Endometrial microvascular endothelial cells (primary cell): ENCODE measurements around the gene KIF3B. TPM values are rescaled to one million over a fixed set of nuclear protein-coding genes. Genes with fewer than 3 reads are reported as not detected.

Experiments used
- in situ Hi-C: cut with HindIII; loops from 2 replicates; pipeline ENCODE4 v1.10.0; 2017; ENCODE audit warnings: low sequenced_read_pairs, low pct_unique_long_range_greater_than_20kb; ENCODE audit errors: inconsistent ontology term
- total RNA-seq: library from RNA; depleted of rRNA; stranded (reverse); fragments of >200 nt; gene quantifications from one replicate; pipeline ENCODE4 v1.2.3, GENCODE V29; 2015; ENCODE audit errors: inconsistent ontology term

Gene KIF3B
- total RNA-seq = 16.2 TPM

- in situ Hi-C loops = no loop called here
These were observed at the start of gene KIF3B for GRCh38 chr20:32277361-32278198. Gene KIF3B, plus strand, starts transcription at chr20:32277651. Its CDS starts 32,127 bp downstream, at chr20:32309778.

DNA sequence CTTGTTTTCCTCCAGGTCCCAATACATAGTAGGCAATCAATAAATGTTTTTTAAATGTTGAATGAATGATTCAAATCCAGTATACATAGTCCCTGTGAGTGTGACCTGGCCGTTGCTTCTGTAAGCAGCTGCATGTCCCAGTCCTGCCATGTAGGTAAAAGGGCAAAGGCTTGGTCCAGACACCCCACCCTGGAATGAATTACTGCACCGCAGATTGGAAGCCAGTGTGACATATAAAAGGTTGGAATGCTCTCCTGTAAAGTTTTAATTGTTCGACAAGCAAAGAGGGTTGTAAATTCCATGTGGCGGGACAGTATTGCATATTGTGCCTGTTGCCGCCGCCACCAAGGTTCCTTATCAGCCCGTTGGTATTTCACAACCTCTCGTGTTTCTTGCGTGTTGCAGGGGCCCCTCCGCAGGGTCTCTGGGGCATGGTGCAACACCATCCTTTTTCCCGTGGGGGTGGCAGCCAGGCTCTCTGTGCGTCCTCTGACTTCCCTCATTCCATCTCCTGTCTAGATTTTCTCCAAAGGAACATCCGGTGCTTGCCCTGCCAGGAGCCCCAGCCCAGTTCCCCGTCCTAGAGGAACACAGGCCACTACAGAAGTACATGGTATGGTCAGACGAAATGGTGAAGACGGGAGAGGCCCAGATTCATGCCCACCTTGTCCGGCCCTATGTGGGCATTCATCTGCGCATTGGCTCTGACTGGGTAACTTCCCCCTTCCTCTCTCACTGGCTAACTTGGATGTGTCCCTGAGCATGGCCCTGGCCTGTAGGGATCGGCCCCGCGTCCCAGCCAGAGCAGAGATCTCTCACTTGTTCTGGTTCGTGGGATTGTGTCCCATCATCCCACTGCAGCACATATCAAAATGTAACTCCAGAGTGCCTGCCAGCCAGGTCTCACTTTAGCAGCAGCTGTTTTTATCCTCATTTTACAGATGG lies 49.4 kb upstream of the KIF3B start:
- in situ Hi-C loops = no loop called here

- in situ Hi-C loops = no loop called here
These were observed 48.2 kb upstream of the KIF3B start for GRCh38 chr20:32229251-32229747.

GRCh38 chr20:32230707-32231106 lies 46.7 kb upstream of the KIF3B start:
- in situ Hi-C loops = no loop called here

GRCh38 chr20:32231245-32231644 lies 46.2 kb upstream of the KIF3B start:
- in situ Hi-C loops = no loop called here

DNA sequence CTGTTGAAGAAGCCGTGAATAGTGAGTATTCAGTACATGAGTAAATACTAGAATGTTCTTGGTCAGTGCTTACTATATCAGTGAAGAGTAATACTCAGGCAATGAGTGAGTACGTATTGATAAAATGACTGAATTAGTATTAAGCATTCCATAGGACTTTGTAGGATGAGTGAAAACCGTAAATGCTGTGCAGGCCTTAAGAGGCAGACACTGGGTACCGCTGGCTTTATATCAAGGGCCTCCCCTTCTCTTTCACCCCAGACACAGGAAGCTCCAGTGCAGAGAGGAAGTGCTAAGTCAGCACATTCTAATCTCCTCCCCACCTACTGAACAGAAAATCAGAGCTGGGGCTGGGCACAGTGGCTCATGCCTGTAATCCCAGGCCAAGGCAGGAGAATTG lies 45.6 kb upstream of the KIF3B start:
- in situ Hi-C loops = no loop called here

GRCh38 chr20:32232326-32232886 lies 45.0 kb upstream of the KIF3B start:
- in situ Hi-C loops = no loop called here

GRCh38 chr20:32233286-32233685 lies 44.2 kb upstream of the KIF3B start:
- in situ Hi-C loops = no loop called here

GRCh38 chr20:32234135-32234808 lies 43.2 kb upstream of the KIF3B start:
- in situ Hi-C loops = no loop called here

DNA sequence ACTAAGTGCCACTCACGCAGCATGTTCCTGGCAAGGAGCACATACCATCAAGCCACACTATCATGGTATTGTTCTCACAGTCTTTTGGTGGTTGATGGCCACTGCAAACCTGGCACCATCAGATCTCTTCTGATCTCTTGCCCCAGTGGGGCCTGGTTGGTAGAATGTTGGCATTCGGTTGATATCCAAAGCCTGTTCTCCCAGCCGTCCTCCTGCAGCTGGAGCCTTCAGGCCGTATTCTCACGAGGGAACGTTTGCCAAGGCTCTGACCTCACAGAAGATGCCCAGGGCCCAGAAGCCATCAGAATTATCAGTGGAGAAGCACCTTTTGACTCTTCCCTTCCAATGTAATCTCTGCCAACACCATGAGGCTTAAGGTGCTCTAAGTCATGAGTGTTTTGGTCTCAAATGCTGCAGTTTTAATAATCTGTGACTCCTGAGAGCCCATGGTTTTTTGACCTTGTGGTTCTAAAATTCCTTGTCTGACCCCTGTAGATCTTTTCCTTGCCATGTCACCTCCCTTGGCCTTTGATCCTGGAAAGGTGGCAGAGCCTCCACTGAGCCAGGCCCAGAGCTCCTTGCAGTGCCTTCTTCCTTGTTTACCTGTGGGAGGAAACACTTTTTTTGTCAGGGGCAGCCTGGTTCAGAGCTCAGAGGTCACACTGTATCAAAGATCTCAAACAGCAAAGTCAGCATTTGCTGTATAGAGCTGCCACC lies 42.0 kb upstream of the KIF3B start:
- in situ Hi-C loops = no loop called here

- in situ Hi-C loops = no loop called here
These were observed 41.4 kb upstream of the KIF3B start for GRCh38 chr20:32236048-32236533.

DNA sequence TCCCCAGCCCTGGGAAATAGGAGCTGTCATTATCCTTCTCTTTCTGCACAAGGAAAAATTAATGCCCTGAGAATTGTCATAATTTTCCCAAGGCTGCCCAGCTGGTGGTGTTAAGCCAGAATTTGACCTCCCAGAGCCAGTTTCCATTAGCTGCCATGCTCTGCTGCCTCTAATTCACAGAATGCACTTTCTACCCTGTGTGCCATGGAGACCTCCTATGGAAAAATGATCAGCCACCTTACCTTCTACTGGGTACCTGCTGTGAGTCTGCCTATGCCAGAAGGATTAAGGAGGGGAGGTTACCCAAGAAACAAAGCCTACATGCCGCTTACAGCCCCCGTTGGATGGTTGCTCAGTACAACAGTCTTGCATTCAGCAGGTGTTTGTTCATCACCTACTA lies 40.6 kb upstream of the KIF3B start:
- in situ Hi-C loops = no loop called here

DNA sequence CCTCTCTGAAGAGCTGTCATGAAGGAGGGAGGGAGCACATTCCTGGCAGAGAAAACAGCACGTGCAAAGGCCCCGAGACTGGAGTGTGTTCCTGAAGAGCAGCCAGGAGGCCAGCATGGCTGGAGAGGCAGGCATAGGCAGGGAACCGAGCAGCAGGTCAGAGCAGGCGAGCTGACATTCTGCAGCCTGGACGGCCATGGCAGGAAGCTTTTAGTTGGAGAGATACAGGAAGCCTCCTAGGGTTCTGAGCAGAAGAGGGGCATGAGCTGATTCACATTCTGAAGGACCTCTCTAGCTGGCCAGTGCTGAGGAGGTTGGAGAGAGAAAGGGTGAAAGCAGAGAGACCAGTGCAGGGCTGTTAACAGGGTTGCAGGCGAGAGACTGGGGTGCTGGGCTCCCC lies 40.0 kb upstream of the KIF3B start:
- in situ Hi-C loops = no loop called here

GRCh38 chr20:32238483-32239425 lies 38.7 kb upstream of the KIF3B start:
- in situ Hi-C loops = no loop called here

- in situ Hi-C loops = no loop called here
These were observed 37.2 kb upstream of the KIF3B start for GRCh38 chr20:32240205-32240604.

GRCh38 chr20:32241807-32242206 lies 35.6 kb upstream of the KIF3B start:
- in situ Hi-C loops = no loop called here
